Parathyroid adenoma (tissue), 2 donors: ENCODE results near the gene USP22.
"Not testable (repeated sequence)": the region's sequence is repeated elsewhere in the genome, so short reads cannot be mapped to it uniquely, and the experiment has no call there.

ENCODE experiments used
- H2AFZ ChIP-seq: fragments of 300-600 bp; sonication (generic); one replicate; pipeline ENCODE4 v1.7.0; 2017; ENCODE audit warnings: antibody characterized with exemption, mild to moderate bottlenecking
- H3K27ac ChIP-seq: fragments of 300-600 bp; sonication (generic); one replicate; pipeline ENCODE4 v1.7.0; 2017
- H3K27me3 ChIP-seq: fragments of 300-600 bp; sonication (generic); one replicate; pipeline ENCODE4 v1.7.0; 2017; ENCODE audit warnings: low read length; ENCODE audit not compliant: control insufficient read depth, insufficient read depth
- H3K36me3 ChIP-seq: fragments of 300-600 bp; sonication (generic); one replicate; pipeline ENCODE4 v1.7.0; 2017; ENCODE audit warnings: low read length; ENCODE audit not compliant: control insufficient read depth, insufficient read depth
- H3K4me1 ChIP-seq: fragments of 300-600 bp; sonication (generic); one replicate; pipeline ENCODE4 v1.7.0; 2017; ENCODE audit warnings: control low read depth
- H3K4me2 ChIP-seq: fragments of 300-600 bp; sonication (generic); one replicate; pipeline ENCODE4 v1.7.0; 2017; ENCODE audit warnings: low read length
- H3K4me3 ChIP-seq: fragments of 300-600 bp; sonication (generic); one replicate; pipeline ENCODE4 v1.7.0; 2017; ENCODE audit warnings: low read depth, low read length
- H3K79me2 ChIP-seq: fragments of 300-600 bp; sonication (generic); one replicate; pipeline ENCODE4 v1.7.0; 2017; ENCODE audit warnings: control low read depth
- H3K9ac ChIP-seq: fragments of 300-600 bp; sonication (generic); one replicate; pipeline ENCODE4 v1.7.0; 2017; ENCODE audit warnings: mild to moderate bottlenecking
- H3K9me3 ChIP-seq: fragments of 300-600 bp; sonication (generic); one replicate; pipeline ENCODE4 v1.7.0; 2017; ENCODE audit warnings: low read length; ENCODE audit not compliant: control insufficient read depth
- TF ChIP-seq, protein P1 (sequence below): fragments of 300-600 bp; sonication (generic); IDR thresholded peaks from one replicate; pipeline ENCODE4 v1.7.0; 2017; ENCODE audit warnings: antibody characterized with exemption, mild to moderate bottlenecking
- donor health status: primary hyperparathyroidism.

The USP22 gene

GRCh38 chr17:20982589-20983358, 60.0 kb downstream of the USP22 start:
- H3K27me3 ChIP-seq = no peaks in the 10 kb centered on the region
- no peak overlapping the region for H2AFZ ChIP-seq
- H3K9me3 ChIP-seq = no peaks in the 10 kb centered on the region
- no peak overlapping the region for H3K27ac ChIP-seq
- no peaks in the 10 kb centered on the region for H3K36me3 ChIP-seq
- H3K4me1 ChIP-seq = no peaks in the 10 kb centered on the region
- TF ChIP-seq, protein P1, sequence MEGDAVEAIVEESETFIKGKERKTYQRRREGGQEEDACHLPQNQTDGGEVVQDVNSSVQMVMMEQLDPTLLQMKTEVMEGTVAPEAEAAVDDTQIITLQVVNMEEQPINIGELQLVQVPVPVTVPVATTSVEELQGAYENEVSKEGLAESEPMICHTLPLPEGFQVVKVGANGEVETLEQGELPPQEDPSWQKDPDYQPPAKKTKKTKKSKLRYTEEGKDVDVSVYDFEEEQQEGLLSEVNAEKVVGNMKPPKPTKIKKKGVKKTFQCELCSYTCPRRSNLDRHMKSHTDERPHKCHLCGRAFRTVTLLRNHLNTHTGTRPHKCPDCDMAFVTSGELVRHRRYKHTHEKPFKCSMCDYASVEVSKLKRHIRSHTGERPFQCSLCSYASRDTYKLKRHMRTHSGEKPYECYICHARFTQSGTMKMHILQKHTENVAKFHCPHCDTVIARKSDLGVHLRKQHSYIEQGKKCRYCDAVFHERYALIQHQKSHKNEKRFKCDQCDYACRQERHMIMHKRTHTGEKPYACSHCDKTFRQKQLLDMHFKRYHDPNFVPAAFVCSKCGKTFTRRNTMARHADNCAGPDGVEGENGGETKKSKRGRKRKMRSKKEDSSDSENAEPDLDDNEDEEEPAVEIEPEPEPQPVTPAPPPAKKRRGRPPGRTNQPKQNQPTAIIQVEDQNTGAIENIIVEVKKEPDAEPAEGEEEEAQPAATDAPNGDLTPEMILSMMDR = no peak
- H3K4me3 ChIP-seq = no peak overlapping the region
- H3K4me2 ChIP-seq = no peak overlapping the region
- H3K79me2 ChIP-seq = no peaks in the 10 kb centered on the region
- H3K9ac ChIP-seq = no peak overlapping the region

DNA sequence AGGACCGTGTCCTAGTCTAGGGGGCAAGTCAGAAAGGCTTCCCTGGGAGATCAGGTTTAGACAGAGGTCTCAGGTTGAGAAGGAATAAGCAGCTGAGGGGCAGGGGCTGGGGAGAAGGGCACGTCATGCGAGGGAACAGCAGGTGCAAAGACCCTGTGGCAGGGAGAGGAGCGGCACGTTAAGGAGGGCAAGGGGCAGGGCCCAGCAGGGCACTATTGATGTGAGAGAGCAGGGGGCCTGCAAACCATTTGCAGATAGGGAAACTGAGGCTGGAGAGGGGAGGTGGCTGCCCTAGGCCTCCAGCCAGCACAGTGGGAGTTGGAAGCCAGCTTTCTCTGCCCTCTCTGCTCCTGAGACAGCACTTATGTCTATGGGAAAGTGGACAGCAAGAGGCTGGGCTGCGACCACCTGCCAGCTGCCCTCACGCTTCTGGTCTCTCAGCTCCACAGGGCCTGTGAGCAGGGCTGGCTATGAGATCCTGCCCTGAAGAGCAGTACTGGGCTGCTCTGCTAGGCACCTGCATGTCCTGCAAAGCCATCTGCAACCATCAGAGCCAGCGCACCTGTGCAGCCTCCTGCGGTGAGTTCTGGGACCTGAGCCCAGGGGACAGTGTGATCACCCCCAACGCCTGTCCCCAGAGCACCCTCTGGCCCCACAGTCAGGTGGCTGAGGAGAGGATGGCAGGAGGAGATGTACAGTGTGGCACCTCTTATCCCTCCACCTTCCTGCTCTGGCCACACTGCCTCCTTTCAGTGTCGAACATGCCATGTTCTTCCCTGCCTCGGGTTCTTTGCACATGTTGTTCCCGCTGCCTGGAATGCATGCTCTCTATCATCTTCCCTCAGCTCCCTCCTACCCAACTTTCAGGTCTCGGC, 61.5 kb downstream of the USP22 start:
- Histone ChIP-seq H3K27ac (no peak overlapping the region), H3K9me3 (no peaks in the 10 kb centered on the region)

GRCh38 chr17:20979792-20980083, 63.1 kb downstream of the USP22 start:
- Histone ChIP-seq H3K4me1 (no peaks in the 10 kb centered on the region), H3K9ac (no peak overlapping the region), H2AFZ (no peak overlapping the region), H3K27me3 (no peaks in the 10 kb centered on the region), H3K4me3 (no peak overlapping the region), H3K36me3 (no peaks in the 10 kb centered on the region), H3K79me2 (no peaks in the 10 kb centered on the region), H3K27ac (no peak overlapping the region), H3K4me2 (no peak overlapping the region), H3K9me3 (no peaks in the 10 kb centered on the region)
- TF ChIP-seq, protein P1 = no peak

More for the DNA sequence above, 61.5 kb downstream of the USP22 start:
- no peak overlapping the region for H3K4me2 ChIP-seq
- no peak overlapping the region for H3K9ac ChIP-seq
- no peaks in the 10 kb centered on the region for H3K27me3 ChIP-seq
- H3K4me3 ChIP-seq = no peak overlapping the region
- H3K4me1 ChIP-seq = no peaks in the 10 kb centered on the region
- H2AFZ ChIP-seq = no peak overlapping the region
- H3K79me2 ChIP-seq = no peaks in the 10 kb centered on the region
- H3K36me3 ChIP-seq = no peaks in the 10 kb centered on the region
- TF ChIP-seq, protein P1 = no peak

GRCh38 chr17:20979007-20979791, 63.6 kb downstream of the USP22 start:
- H3K36me3 ChIP-seq, H3K4me2 ChIP-seq, H3K79me2 ChIP-seq, H3K4me3 ChIP-seq, H3K4me1 ChIP-seq, H3K27me3 ChIP-seq, H2AFZ ChIP-seq, H3K27ac ChIP-seq, H3K9ac ChIP-seq, H3K9me3 ChIP-seq: not testable (repeated sequence)

- H3K79me2 ChIP-seq, H3K27ac ChIP-seq, H3K4me2 ChIP-seq, H3K9me3 ChIP-seq, H2AFZ ChIP-seq, H3K36me3 ChIP-seq, H3K4me1 ChIP-seq, H3K4me3 ChIP-seq, H3K27me3 ChIP-seq, H3K9ac ChIP-seq: not testable (repeated sequence)
These were observed 65.1 kb downstream of the USP22 start for GRCh38 chr17:20977609-20978253.
